HG03354 (cell line): ENCODE measurements around the gene SSTR4.
A peak's percentile ranks its signal among the peaks of the same experiment; 100 is the strongest.

Experiments
- ATAC-seq: cut with Tn5 transposase; IDR thresholded peaks from one replicate; pipeline ENCODE4 v1.9.1; 2021; ENCODE audit warnings: mild to moderate bottlenecking; ENCODE audit not compliant: unreplicated experiment, poor library complexity, severe bottlenecking

SSTR4 gene

DNA sequence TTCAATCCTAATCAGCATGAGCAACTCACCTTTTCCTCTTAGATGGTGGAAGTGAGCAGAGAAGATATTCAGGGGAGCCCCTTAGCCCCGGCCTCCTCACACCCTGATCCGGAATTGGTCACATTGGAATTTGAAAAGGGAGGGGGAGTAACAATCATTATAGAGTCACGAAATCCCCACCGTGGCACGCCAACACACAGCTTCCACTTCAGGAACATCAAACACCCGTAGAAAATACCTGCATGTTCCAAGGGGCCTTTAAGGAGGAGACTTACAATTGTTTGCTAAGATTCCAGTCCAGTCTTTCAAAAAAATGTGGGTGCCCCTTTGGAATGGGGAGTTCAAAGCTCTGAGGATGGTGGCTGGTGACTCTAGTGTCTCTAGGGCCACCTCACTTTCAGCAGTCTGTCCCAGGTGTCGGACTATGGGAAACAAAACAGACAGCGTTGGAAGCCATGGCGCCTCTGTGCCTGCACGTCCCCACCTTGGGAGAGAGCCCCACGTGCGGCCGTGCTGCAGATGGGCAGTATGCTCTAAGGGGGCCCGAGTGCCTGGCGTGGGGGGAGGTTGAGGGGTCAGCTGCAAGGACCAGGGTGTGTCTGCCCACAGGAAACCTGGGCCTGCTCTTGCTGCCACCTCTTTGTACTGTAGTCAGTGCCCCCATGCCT lies 48.6 kb downstream of the SSTR4 start:
- ATAC-seq: no peak

DNA sequence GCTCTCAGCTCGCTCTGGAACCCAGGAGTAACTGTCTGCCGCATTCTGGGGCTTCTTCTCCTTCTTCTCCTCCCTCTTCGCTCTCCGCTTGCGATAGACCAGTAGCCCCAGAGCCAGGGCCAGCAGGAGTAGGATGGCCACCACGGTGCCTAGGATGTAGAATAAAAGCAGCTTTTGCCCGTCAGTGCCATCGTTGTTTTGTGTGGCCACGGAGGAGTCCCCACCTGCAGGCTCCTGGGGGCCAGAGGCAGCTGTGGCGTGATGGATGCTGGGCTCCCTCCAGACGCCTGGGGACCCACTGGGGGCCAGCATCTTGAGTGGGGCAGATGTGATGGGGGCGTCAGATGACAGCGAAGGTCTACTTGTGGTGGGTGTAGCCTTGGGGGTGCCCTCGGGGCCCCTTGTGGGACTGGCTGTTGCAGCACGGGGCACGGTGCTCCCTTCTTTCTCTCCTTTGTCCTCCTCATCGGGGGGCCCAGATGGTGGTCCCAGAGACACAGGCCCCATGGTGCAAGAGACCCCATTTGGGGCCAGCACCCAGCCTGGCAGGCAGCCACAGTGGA lies 49.3 kb downstream of the SSTR4 start:
- no peak for ATAC-seq

DNA sequence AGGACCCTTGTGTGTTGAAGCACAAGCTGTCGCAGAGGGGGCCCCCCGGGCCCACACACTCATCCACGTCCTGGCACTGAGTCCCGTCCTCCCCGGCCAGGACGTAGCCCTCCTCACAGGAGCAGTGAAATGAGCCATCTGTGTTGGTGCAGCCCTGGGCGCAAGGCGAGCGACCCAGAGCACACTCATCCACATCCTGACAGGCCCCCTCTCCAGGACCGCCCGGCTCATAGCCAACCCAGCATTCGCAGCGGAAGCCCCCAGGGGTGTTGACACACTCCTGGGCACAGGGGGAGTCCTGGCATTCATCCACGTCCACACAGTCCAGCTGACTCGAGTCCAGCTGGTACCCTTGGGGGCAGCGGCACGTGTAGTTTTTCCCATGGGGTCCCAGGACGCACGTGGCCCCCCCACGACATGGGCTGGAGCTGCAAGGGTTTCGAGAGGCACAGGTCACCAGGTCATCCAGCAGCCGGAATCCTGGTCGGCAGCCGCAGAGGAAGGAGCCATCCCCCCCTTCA lies 49.8 kb downstream of the SSTR4 start:
- no peak for ATAC-seq

DNA sequence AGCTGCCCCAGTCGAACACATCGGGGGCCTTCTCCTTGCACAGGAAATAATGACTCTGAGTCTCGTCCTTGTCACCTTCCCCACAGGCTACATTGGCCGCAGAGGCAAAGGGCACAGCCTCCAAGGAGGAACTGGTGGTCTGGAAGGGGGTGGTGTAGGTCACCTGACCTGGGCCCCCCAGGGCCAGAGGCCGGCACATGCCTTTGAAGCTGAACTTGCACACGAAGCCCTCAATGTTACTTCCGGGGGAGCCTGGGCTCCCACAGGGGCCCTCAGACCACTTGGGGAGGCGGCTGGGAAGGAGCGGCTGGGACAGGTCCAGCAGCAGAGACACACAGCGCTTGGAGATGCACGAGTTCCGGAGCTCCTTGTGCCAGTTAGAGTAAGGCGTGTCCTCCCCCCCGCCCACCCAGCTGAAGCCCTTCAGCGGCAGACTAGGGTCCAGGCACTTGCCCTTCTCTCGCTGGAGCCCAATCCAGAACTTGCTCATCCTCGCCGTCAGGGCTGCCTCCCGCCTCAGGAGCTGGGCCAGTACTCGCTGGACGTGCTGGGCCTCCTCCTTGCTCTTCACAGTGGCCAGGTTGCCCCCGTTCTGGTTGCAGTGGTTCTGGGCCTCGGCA lies 50.4 kb downstream of the SSTR4 start:
- no peak for ATAC-seq

DNA sequence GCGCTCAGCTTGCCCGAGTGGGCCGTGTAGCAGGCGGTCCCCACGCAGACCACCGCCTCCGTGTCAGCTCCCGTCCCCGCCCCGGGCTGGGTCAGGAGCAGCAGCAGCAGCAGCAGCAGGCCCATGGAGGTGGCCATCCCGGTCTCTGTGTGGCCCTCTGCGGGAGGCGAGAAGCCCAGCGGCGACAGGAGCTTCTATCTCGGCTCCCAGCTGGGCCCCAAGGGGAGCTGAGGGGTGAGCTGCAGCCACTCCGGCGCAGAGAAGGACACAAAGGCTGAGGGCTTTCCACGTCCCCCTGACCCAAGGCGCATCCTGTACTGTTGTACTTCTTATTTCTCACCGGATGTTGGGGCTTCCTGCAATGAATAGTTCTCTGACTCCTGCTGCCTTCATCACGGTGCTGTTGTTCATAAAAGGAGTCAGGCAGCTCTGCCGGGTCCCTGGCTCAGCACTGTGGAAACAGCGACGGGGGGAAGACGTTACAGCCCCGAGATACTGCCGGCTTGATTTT lies 51.0 kb downstream of the SSTR4 start, which contains the start of gene CD93:
Gene CD93, minus strand, starts transcription at position 269 of the 511 bp plus-strand sequence. Its CDS starts 132 bp downstream, at position 137.
- ATAC-seq: peak; percentile 47

DNA sequence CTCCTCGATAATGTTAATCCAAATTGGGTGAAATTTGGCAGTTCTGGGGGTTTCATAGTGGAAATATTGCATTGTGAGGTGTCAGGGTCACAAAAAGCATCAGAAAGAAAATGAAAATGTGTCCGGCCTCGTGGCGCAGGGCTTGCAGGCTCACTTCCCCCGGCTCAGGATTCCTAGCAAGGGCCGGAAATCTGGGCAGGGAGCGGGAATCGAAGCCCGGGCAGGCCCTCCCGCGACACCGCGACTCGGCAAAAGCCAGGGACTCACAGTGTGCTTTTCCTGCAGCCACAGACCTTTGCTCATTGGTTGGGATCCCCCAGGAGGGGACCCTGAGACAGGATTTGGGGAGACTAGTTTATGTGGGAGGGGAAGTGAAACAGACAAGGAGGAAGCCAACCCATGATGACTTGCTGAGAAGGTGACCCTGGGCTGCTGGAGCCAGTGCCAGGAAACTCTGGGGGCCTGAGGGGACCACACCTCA lies 51.9 kb downstream of the SSTR4 start:
- no peak for ATAC-seq

DNA sequence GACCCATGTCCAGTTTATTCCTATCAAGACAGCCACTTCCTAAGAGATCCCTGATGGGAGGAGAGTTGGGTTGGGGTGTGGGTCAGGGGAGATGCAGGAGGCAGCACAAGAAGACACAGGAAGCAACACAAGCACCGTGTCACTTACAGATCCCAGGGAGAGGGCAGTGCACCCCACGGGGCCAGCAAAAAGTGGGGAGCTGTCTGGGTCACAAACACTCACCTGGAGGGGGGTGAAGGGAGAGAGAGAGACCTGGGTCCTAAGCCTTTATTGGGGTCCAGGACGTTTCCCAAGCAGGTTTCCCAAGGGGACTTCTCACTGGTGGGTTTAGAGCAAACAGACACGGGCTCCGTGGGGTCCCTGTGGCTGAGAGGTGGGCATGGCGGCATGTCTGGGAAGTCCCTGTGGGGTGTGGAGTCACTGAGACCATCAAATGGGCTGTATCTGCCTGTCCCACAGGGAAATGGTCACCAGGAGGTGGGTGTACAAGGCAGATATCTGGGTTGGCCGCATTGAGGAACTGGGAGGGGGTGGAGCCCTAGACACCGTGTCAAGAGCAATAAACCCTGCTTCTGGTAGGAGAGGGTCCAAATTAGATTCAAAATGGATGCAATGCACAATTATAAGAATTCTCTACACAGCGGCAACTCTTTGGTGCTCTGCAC lies 52.6 kb downstream of the SSTR4 start:
- ATAC-seq: no peak
